ENCODE measurements around the gene VAT1. TPM values are rescaled to one million over a fixed set of nuclear protein-coding genes. Genes with fewer than 3 reads are reported as not detected.
"Not testable (repeated sequence)": the region's sequence is repeated elsewhere in the genome, so short reads cannot be mapped to it uniquely, and the experiment has no call there.

Gene VAT1
- 72.4 and 72.7 TPM in 2 replicates for total RNA-seq (2014; rRNA removed; shearing (Covaris generic))

GRCh38 chr17:43021741-43022512, at the start of gene VAT1:
VAT1 (minus strand) TSS chr17:43022385; CDS start chr17:43022322, 63 bp downstream.
- peak; percentile 72 for DNase-seq (ENCODE audit: low read depth)

GRCh38 chr17:43070872-43071271, 48.7 kb upstream of the VAT1 start:
- DNase-seq (ENCODE audit: low read depth) = no peak

GRCh38 chr17:43070257-43070656, 48.1 kb upstream of the VAT1 start:
- DNase-seq (ENCODE audit: low read depth) = no peak

GRCh38 chr17:43069368-43069898, 47.2 kb upstream of the VAT1 start:
- DNase-seq (ENCODE audit: low read depth) = no peak

- peak; percentile 2 for DNase-seq (ENCODE audit: low read depth)
Measured at GRCh38 chr17:43068570-43069367, 46.6 kb upstream of the VAT1 start.

GRCh38 chr17:43062984-43063638, 40.9 kb upstream of the VAT1 start:
- DNase-seq (ENCODE audit: low read depth) = no peak

- DNase-seq (ENCODE audit: low read depth) = no peak
Measured at GRCh38 chr17:43056051-43056450, 33.9 kb upstream of the VAT1 start.

GRCh38 chr17:43053008-43053407, 30.8 kb upstream of the VAT1 start:
- not testable (repeated sequence) for DNase-seq (ENCODE audit: low read depth)

GRCh38 chr17:43051969-43052368, 29.8 kb upstream of the VAT1 start:
- no peak for DNase-seq (ENCODE audit: low read depth)

- DNase-seq (ENCODE audit: low read depth) = no peak
Measured at GRCh38 chr17:43044024-43044423, 21.8 kb upstream of the VAT1 start.

- DNase-seq (ENCODE audit: low read depth) = no peak
Measured at GRCh38 chr17:43043307-43043706, 21.1 kb upstream of the VAT1 start.

GRCh38 chr17:43042025-43042628, 19.9 kb upstream of the VAT1 start:
- no peak for DNase-seq (ENCODE audit: low read depth)

- DNase-seq (ENCODE audit: low read depth) = no peak
Measured at GRCh38 chr17:43040655-43041054, 18.5 kb upstream of the VAT1 start.

GRCh38 chr17:43039646-43040045, 17.5 kb upstream of the VAT1 start:
- DNase-seq (ENCODE audit: low read depth) = no peak

- DNase-seq (ENCODE audit: low read depth) = no peak
Measured at GRCh38 chr17:43034894-43035293, 12.7 kb upstream of the VAT1 start.

GRCh38 chr17:43033948-43034881, 12.0 kb upstream of the VAT1 start:
- DNase-seq (ENCODE audit: low read depth) = no peak

- no peak for DNase-seq (ENCODE audit: low read depth)
Measured at GRCh38 chr17:43031666-43032065, 9.5 kb upstream of the VAT1 start.

GRCh38 chr17:43030137-43030767, 8.1 kb upstream of the VAT1 start:
- DNase-seq (ENCODE audit: low read depth) = no peak

GRCh38 chr17:43028221-43028861, 6.2 kb upstream of the VAT1 start:
- no peak for DNase-seq (ENCODE audit: low read depth)

Measured in M059J (cell line).